ENCODE measurements around the gene OTOS.

Gene OTOS

GRCh38 chr2:240140511-240140910 lies at the start of gene OTOS:
OTOS (minus strand) TSS chr2:240140658; CDS start chr2:240140326, 332 bp downstream.
- no peak for DNase-seq (ENCODE audit: low read depth)

- no peak for DNase-seq (ENCODE audit: low read depth)
These were observed 49.2 kb upstream of the OTOS start for GRCh38 chr2:240189686-240190085.

- no peak for DNase-seq (ENCODE audit: low read depth)
These were observed 47.6 kb upstream of the OTOS start for GRCh38 chr2:240187989-240188590.

- DNase-seq (ENCODE audit: low read depth) = no peak
These were observed 45.8 kb upstream of the OTOS start for GRCh38 chr2:240186191-240186725.

GRCh38 chr2:240184656-240185055 lies 44.2 kb upstream of the OTOS start:
- no peak for DNase-seq (ENCODE audit: low read depth)

- DNase-seq (ENCODE audit: low read depth) = no peak
These were observed 43.6 kb upstream of the OTOS start for GRCh38 chr2:240183875-240184590.

GRCh38 chr2:240183006-240183874 lies 42.8 kb upstream of the OTOS start:
- no peak for DNase-seq (ENCODE audit: low read depth)

GRCh38 chr2:240182476-240182875 lies 42.0 kb upstream of the OTOS start:
- DNase-seq (ENCODE audit: low read depth) = no peak

GRCh38 chr2:240182001-240182400 lies 41.5 kb upstream of the OTOS start:
- no peak for DNase-seq (ENCODE audit: low read depth)

GRCh38 chr2:240179941-240180666 lies 39.6 kb upstream of the OTOS start:
- DNase-seq (ENCODE audit: low read depth) = no peak

- no peak for DNase-seq (ENCODE audit: low read depth)
These were observed 38.8 kb upstream of the OTOS start for GRCh38 chr2:240179186-240179815.

GRCh38 chr2:240178564-240178963 lies 38.1 kb upstream of the OTOS start:
- DNase-seq (ENCODE audit: low read depth) = no peak

GRCh38 chr2:240174496-240174895 lies 34.0 kb upstream of the OTOS start:
- DNase-seq (ENCODE audit: low read depth) = no peak

GRCh38 chr2:240172071-240172895 lies 31.8 kb upstream of the OTOS start:
- DNase-seq (ENCODE audit: low read depth) = no peak

GRCh38 chr2:240170883-240171282 lies 30.4 kb upstream of the OTOS start:
- no peak for DNase-seq (ENCODE audit: low read depth)

GRCh38 chr2:240170354-240170735 lies 29.9 kb upstream of the OTOS start:
- no peak for DNase-seq (ENCODE audit: low read depth)

GRCh38 chr2:240169486-240170353 lies 29.3 kb upstream of the OTOS start:
- no peak for DNase-seq (ENCODE audit: low read depth)

GRCh38 chr2:240168546-240169361 lies 28.3 kb upstream of the OTOS start:
- DNase-seq (ENCODE audit: low read depth) = no peak

- no peak for DNase-seq (ENCODE audit: low read depth)
These were observed 27.6 kb upstream of the OTOS start for GRCh38 chr2:240168041-240168440.

Data from stimulated activated CD8-positive, alpha-beta memory T cell treated with anti-CD3 and anti-CD28 coated beads, Interleukin-15, amount 100 ng/mL, for 24 hours (primary cell).